A549 (cell line): ENCODE measurements around the gene PLAAT1. TPM values are rescaled to one million over a fixed set of nuclear protein-coding genes. Genes with fewer than 3 reads are reported as not detected.

ENCODE experiments used
- ATAC-seq, 2 experiments: fragments of 200-7000 bp in 1 of 2; fragments of >200 bp in 1 of 2; cut with Nextera tagmentation in 1 of 2; cut with Tn5 transposase in 1 of 2; 3 replicates each; pipeline versions ENCODE4 v1.8.0 to v1.9.1; 2018 to 2020; ENCODE audit warnings: mild to moderate bottlenecking in 1 of 2, moderate library complexity in 1 of 2
- CTCF ChIA-PET: fragments of 300-600 bp; sonication (Branson Sonifier 250); formaldehyde crosslinking; extraction: SDS; loops from one replicate; lab custom pipeline; 2021; ENCODE audit warnings: antibody characterized with exemption, inconsistent platforms; lab: Yijun Ruan, JAX
- POLR2A ChIA-PET: fragments of 350-600 bp; formaldehyde crosslinking; extraction: SDS; loops from one replicate; lab custom pipeline; 2021; ENCODE audit warnings: antibody characterized with exemption, inconsistent platforms; lab: Yijun Ruan, JAX
- DNase-seq, 2 experiments: peaks; one replicate each; pipeline versions ENCODE4 v3.0.0 to v3.0.0-alpha.2; 2011 to 2016; ENCODE audit warnings: low read depth in 1 of 2, low spot score in 1 of 2
- FAIRE-seq: peaks from 2 replicates; lab custom pipeline; 2011; peaks lifted over from hg19 to GRCh38; lab: Jason Lieb, UNC
- H3K27ac ChIP-seq, 2 experiments: fragments of >200 bp; sonication (Bioruptor Twin); formaldehyde crosslinking; 3 replicates each; pipeline ENCODE4 v1.5.1; 2016 to 2017
- H3K4me1 ChIP-seq: fragments of >200 bp; sonication (Bioruptor Twin); formaldehyde crosslinking; 3 replicates; pipeline ENCODE4 v1.6.1; 2016
- H3K4me2 ChIP-seq: fragments of >200 bp; sonication (Bioruptor Twin); formaldehyde crosslinking; 3 replicates; pipeline ENCODE4 v1.6.1; 2016
- H3K4me3 ChIP-seq: fragments of >200 bp; sonication (Bioruptor Twin); formaldehyde crosslinking; 3 replicates; pipeline ENCODE4 v1.5.1; 2016
- H3K9me3 ChIP-seq: fragments of >200 bp; sonication (Bioruptor Twin); formaldehyde crosslinking; 3 replicates; pipeline ENCODE4 v1.6.1; 2016
- ATOH8 ChIP-seq: fragments of 250-450 bp; sonication (Bioruptor Pico); IDR thresholded peaks from 2 replicates; pipeline ENCODE4 v1.5.0; 2020; ENCODE audit warnings: low read depth, mild to moderate bottlenecking, moderate library complexity
- CBX2 ChIP-seq: fragments of 200-600 bp; sonication (generic); IDR thresholded peaks from 2 replicates; pipeline ENCODE4 v1.6.1; 2016; ENCODE audit warnings: low read depth, mild to moderate bottlenecking, borderline replicate concordance
- CHD4 ChIP-seq: fragments of 200-600 bp; sonication (generic); IDR thresholded peaks from 2 replicates; pipeline ENCODE4 v1.6.1; 2016; ENCODE audit warnings: antibody characterized with exemption, mild to moderate bottlenecking, borderline replicate concordance
- CTCF ChIP-seq: fragments of >200 bp; sonication (Bioruptor Twin); formaldehyde crosslinking; IDR thresholded peaks from 3 replicates; pipeline ENCODE4 v1.5.1; 2016
- E2F6 ChIP-seq: IDR thresholded peaks from 2 replicates; pipeline ENCODE4 v1.6.1; 2012; ENCODE audit warnings: low read depth, borderline replicate concordance
- FOSB ChIP-seq: fragments of 250-450 bp; sonication (Bioruptor Pico); IDR thresholded peaks from 2 replicates; pipeline ENCODE4 v1.5.0; 2020; ENCODE audit warnings: mild to moderate bottlenecking, moderate library complexity
- FOSL2 ChIP-seq, 2 experiments: fragments of 450-650 bp in 1 of 2; fragments of >200 bp in 1 of 2; sonication (Bioruptor Twin) in 1 of 2; formaldehyde crosslinking; IDR thresholded peaks; 2 replicates each; pipeline versions ENCODE4 v1.5.0 to v1.6.1; 2016 to 2020; ENCODE audit warnings: mild to moderate bottlenecking in 1 of 2, moderate library complexity in 1 of 2
- GATA3 ChIP-seq: IDR thresholded peaks from 2 replicates; pipeline ENCODE4 v1.6.1; 2012; ENCODE audit warnings: borderline replicate concordance
- HES2 ChIP-seq: fragments of >200 bp; sonication (Bioruptor Twin); formaldehyde crosslinking; IDR thresholded peaks from 2 replicates; pipeline ENCODE4 v1.6.1; 2016
- HMGXB4 ChIP-seq: fragments of 250-450 bp; sonication (Bioruptor Pico); IDR thresholded peaks from 2 replicates; pipeline ENCODE4 v1.5.0; 2021; ENCODE audit warnings: mild to moderate bottlenecking, moderate library complexity, borderline replicate concordance
- HOXA7 ChIP-seq: fragments of 250-450 bp; sonication (Bioruptor Pico); IDR thresholded peaks from 2 replicates; pipeline ENCODE4 v1.5.0; 2020; ENCODE audit warnings: mild to moderate bottlenecking, moderate library complexity
- JUNB ChIP-seq: fragments of >200 bp; sonication (Bioruptor Twin); formaldehyde crosslinking; IDR thresholded peaks from 2 replicates; pipeline ENCODE4 v1.6.1; 2016
- MAFK ChIP-seq: fragments of 450-650 bp; IDR thresholded peaks from 2 replicates; pipeline ENCODE4 v1.6.1; 2014; ENCODE audit not compliant: partially characterized antibody
- MAZ ChIP-seq: fragments of 150-350 bp; IDR thresholded peaks from 2 replicates; pipeline ENCODE4 v1.6.1; 2014; ENCODE audit warnings: antibody characterized with exemption, low read depth, low read length, borderline replicate concordance
- NR3C1 ChIP-seq: fragments of >200 bp; sonication (Bioruptor Twin); formaldehyde crosslinking; IDR thresholded peaks from 3 replicates; pipeline ENCODE4 v1.6.1; 2017
- PBX3 ChIP-seq: IDR thresholded peaks from 2 replicates; pipeline ENCODE4 v1.6.1; 2012
- SREBF2 ChIP-seq: fragments of 450-650 bp; IDR thresholded peaks from 2 replicates; pipeline ENCODE4 v1.6.1; 2014; ENCODE audit warnings: mild to moderate bottlenecking, moderate library complexity
- WGBS: methylation state at CpG from one replicate; pipeline ENCODE4 v1.1.6; 2017; ENCODE audit errors: missing lambda C conversion rate; 5-methylcytosine and 5-hydroxymethylcytosine counted together
- polyA plus RNA-seq, 4 experiments: library from polyadenylated mRNA; depleted of rRNA in 3 of 4; stranded (reverse); fragments of >200 nt; fragmentation: RNase III in 1 of 4; extraction: RNeasy Plus Mini Kit Qiagen cat#74134 plus additional on column Dnase treatment in 1 of 4; gene quantifications; 2 replicates in 3 of 4; 3 replicates in 1 of 4; pipeline ENCODE4 v1.2.3, GENCODE V29; 2011 to 2017

Gene PLAAT1
- polyA plus RNA-seq, 2 of the 4 experiments (the other 2 are of a cell fraction) = 0.12 TPM; not detected in 1

GRCh38 chr3:193250492-193250891 lies 9.5 kb downstream of the PLAAT1 start:
- POLR2A ChIA-PET = no interaction called here
- Histone ChIP-seq H3K9me3 (peaks cover 4% of the 10 kb centered on the region; the same call in 1 of the 3 replicates), H3K27ac (no peak overlapping the region), H3K4me3 (no peak overlapping the region), H3K4me2 (no peak overlapping the region), H3K4me1 (no peaks in the 10 kb centered on the region)
- DNase-seq = no peak
- FAIRE-seq = no peak
- 4% methylated on average over 3 of the region's 4 CpGs for WGBS
- CTCF ChIA-PET = no interaction called here
- TF ChIP-seq E2F6 (no peak), FOSL2 (IDR thresholded peaks at IDR 0.05) (no peak), FOSL2 (CRISPR knock-in tag; IDR thresholded peaks at IDR 0.05) (no peak), FOSB (CRISPR knock-in tag) (no peak), PBX3 (no peak), HMGXB4 (CRISPR knock-in tag) (no peak), MAZ (no peak), HOXA7 (CRISPR knock-in tag) (no peak), CBX2 (no peak), ATOH8 (CRISPR knock-in tag) (no peak), CTCF (no peak), JUNB (no peak), HES2 (no peak), NR3C1 (no peak), GATA3 (no peak)
- ATAC-seq = no peak

- POLR2A ChIA-PET = no interaction called here
- DNase-seq (no peak), FAIRE-seq (no peak), ATAC-seq (no peak)
- Histone ChIP-seq H3K9me3 (no peaks in the 10 kb centered on the region), H3K4me3 (no peak overlapping the region), H3K4me2 (no peak overlapping the region)
- 2% methylated on average over 3 of the region's 3 CpGs for WGBS
- TF ChIP-seq MAFK (no peak), CHD4 (no peak), SREBF2 (no peak)
- TF ChIP-seq, all 56 proteins: peak for 0
- CTCF ChIA-PET = no interaction called here
- Histone ChIP-seq H3K27ac (no peak overlapping the region), H3K4me1 (no peaks in the 10 kb centered on the region)
Observed at GRCh38 chr3:193253986-193254660, 13.1 kb downstream of the PLAAT1 start.
